Parathyroid adenoma (tissue), 2 donors: Measurements from ENCODE around the gene CPA2.

Experiments
- H2AFZ ChIP-seq: fragments of 300-600 bp; sonication (generic); one replicate; pipeline ENCODE4 v1.7.0; 2017; ENCODE audit warnings: antibody characterized with exemption, mild to moderate bottlenecking
- H3K27ac ChIP-seq: fragments of 300-600 bp; sonication (generic); one replicate; pipeline ENCODE4 v1.7.0; 2017
- H3K27me3 ChIP-seq: fragments of 300-600 bp; sonication (generic); one replicate; pipeline ENCODE4 v1.7.0; 2017; ENCODE audit warnings: low read length; ENCODE audit not compliant: control insufficient read depth, insufficient read depth
- H3K36me3 ChIP-seq: fragments of 300-600 bp; sonication (generic); one replicate; pipeline ENCODE4 v1.7.0; 2017; ENCODE audit warnings: low read length; ENCODE audit not compliant: control insufficient read depth, insufficient read depth
- H3K4me1 ChIP-seq: fragments of 300-600 bp; sonication (generic); one replicate; pipeline ENCODE4 v1.7.0; 2017; ENCODE audit warnings: control low read depth
- H3K4me2 ChIP-seq: fragments of 300-600 bp; sonication (generic); one replicate; pipeline ENCODE4 v1.7.0; 2017; ENCODE audit warnings: low read length
- H3K4me3 ChIP-seq: fragments of 300-600 bp; sonication (generic); one replicate; pipeline ENCODE4 v1.7.0; 2017; ENCODE audit warnings: low read depth, low read length
- H3K79me2 ChIP-seq: fragments of 300-600 bp; sonication (generic); one replicate; pipeline ENCODE4 v1.7.0; 2017; ENCODE audit warnings: control low read depth
- H3K9ac ChIP-seq: fragments of 300-600 bp; sonication (generic); one replicate; pipeline ENCODE4 v1.7.0; 2017; ENCODE audit warnings: mild to moderate bottlenecking
- H3K9me3 ChIP-seq: fragments of 300-600 bp; sonication (generic); one replicate; pipeline ENCODE4 v1.7.0; 2017; ENCODE audit warnings: low read length; ENCODE audit not compliant: control insufficient read depth
- TF ChIP-seq, protein P1 (sequence below): fragments of 300-600 bp; sonication (generic); IDR thresholded peaks from one replicate; pipeline ENCODE4 v1.7.0; 2017; ENCODE audit warnings: antibody characterized with exemption, mild to moderate bottlenecking
- donor health status: primary hyperparathyroidism.

CPA2 gene

DNA sequence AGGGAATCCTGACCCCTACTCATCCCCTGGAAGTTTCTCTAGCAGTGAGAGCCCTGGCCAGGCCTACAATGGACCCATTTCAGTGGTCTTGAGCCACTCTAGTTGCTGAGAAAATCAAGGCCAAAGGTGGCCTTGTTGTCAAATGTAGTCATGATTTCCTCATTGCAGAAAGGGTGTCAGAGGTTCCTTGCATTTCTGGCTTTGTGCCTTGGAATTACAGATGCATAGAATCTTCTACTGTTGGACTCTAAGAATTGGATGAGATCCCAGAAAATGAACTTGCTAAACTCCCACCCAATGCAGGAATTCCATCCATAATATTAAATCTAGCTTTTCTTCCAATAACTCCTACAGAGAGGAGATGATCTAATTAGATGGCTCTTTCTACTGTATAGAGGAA lies 12.2 kb downstream of the CPA2 start:
- H3K9ac ChIP-seq: no peak overlapping the region
- no peaks in the 10 kb centered on the region for H3K9me3 ChIP-seq
- TF ChIP-seq, protein P1, sequence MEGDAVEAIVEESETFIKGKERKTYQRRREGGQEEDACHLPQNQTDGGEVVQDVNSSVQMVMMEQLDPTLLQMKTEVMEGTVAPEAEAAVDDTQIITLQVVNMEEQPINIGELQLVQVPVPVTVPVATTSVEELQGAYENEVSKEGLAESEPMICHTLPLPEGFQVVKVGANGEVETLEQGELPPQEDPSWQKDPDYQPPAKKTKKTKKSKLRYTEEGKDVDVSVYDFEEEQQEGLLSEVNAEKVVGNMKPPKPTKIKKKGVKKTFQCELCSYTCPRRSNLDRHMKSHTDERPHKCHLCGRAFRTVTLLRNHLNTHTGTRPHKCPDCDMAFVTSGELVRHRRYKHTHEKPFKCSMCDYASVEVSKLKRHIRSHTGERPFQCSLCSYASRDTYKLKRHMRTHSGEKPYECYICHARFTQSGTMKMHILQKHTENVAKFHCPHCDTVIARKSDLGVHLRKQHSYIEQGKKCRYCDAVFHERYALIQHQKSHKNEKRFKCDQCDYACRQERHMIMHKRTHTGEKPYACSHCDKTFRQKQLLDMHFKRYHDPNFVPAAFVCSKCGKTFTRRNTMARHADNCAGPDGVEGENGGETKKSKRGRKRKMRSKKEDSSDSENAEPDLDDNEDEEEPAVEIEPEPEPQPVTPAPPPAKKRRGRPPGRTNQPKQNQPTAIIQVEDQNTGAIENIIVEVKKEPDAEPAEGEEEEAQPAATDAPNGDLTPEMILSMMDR: no peak
- H3K27ac ChIP-seq: no peak overlapping the region
- H2AFZ ChIP-seq: no peak overlapping the region
- H3K27me3 ChIP-seq: no peaks in the 10 kb centered on the region
- H3K79me2 ChIP-seq: no peaks in the 10 kb centered on the region
- H3K36me3 ChIP-seq: no peaks in the 10 kb centered on the region
- no peak overlapping the region for H3K4me2 ChIP-seq
- no peak overlapping the region for H3K4me3 ChIP-seq
- no peaks in the 10 kb centered on the region for H3K4me1 ChIP-seq

DNA sequence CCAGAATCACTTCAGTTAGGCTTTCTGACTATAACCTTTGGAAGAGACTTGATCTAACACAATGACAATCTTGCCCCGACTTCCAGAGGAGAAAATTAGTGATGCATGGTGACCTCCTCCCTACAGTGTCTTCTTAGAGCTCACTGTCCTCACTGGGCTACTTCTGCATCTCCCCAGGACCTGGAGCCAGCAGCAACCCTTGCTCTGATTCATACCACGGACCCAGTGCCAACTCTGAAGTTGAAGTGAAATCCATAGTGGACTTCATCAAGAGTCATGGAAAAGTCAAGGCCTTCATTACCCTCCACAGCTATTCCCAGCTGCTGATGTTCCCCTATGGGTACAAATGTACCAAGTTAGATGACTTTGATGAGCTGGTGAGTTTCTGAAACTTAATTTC lies 12.6 kb downstream of the CPA2 start:
- Histone ChIP-seq H3K4me1 (no peaks in the 10 kb centered on the region), H3K27ac (no peak overlapping the region), H3K4me2 (no peak overlapping the region), H3K9ac (no peak overlapping the region), H3K4me3 (no peak overlapping the region), H2AFZ (no peak overlapping the region), H3K27me3 (no peaks in the 10 kb centered on the region), H3K9me3 (no peaks in the 10 kb centered on the region), H3K36me3 (no peaks in the 10 kb centered on the region), H3K79me2 (no peaks in the 10 kb centered on the region)
- TF ChIP-seq, protein P1: no peak

DNA sequence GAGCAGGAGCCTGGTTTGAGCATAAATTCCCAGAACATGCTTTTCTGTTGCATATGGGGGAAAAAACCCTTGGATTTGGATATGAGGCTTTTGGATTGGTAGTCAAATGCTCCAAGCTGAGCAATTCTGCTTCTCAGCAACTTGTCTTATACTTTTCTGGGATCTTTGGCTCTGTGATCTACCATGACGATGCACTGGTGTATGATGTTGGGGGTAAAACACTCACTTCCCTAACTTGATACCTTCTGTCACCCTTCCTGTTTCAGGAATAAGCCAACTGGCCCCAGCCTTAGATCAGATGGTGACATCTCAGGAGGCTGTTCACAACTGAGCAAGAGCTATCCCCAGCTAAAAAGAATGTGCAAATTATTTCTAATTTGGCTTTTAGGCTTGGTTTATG lies 13.2 kb downstream of the CPA2 start:
- Histone ChIP-seq H2AFZ (no peak overlapping the region), H3K27ac (no peak overlapping the region), H3K36me3 (no peaks in the 10 kb centered on the region), H3K4me2 (no peak overlapping the region), H3K9me3 (no peaks in the 10 kb centered on the region), H3K4me1 (no peaks in the 10 kb centered on the region), H3K9ac (no peak overlapping the region), H3K27me3 (no peaks in the 10 kb centered on the region), H3K79me2 (no peaks in the 10 kb centered on the region), H3K4me3 (no peak overlapping the region)
- TF ChIP-seq, protein P1: no peak

DNA sequence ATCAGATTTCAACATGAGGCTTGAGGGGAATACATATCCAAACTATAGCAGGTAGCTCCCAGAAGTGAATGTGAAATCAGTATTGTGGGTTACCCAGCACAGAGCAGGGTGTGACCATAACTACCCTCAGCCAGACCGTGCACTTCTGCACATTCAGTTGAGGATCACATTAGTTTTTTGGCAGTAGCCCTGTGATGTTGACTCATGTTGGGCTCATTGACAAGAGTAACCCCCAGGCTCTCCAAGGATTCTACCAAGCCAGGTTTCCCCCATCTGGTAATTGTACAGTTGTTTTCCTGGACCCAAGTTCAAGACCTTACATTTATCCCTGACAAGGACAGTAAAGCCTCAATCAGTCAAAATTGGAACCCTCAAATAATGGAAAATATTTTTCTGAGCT lies 14.6 kb downstream of the CPA2 start:
- H3K4me3 ChIP-seq: no peak overlapping the region
- H3K9ac ChIP-seq: no peak overlapping the region
- H2AFZ ChIP-seq: no peak overlapping the region
- TF ChIP-seq, protein P1: no peak
- H3K27me3 ChIP-seq: no peaks in the 10 kb centered on the region
- H3K36me3 ChIP-seq: no peaks in the 10 kb centered on the region
- H3K9me3 ChIP-seq: no peaks in the 10 kb centered on the region
- no peaks in the 10 kb centered on the region for H3K79me2 ChIP-seq
- H3K4me1 ChIP-seq: no peaks in the 10 kb centered on the region
- H3K27ac ChIP-seq: no peak overlapping the region
- no peak overlapping the region for H3K4me2 ChIP-seq

DNA sequence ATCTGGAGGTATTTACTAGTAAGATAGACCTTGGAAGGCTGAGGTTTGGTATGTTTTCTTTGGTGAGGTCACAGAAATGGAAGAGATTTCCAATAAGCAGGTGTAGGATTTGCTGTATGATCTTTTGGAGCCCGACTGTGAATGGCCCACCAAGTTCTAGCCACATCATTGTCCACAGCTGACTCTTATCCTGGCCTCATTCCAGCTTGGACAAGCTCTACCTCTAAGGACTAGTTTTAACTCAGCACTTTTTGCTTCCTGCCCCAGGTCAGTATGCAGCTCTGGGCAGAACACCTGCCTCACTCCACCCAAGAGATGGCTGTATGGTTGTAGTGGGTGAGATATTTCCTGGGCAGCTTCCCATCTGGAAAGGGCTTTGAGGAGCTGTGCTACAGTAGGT lies 20.2 kb downstream of the CPA2 start:
- Histone ChIP-seq H3K9me3 (no peaks in the 10 kb centered on the region), H3K36me3 (no peaks in the 10 kb centered on the region), H3K79me2 (no peaks in the 10 kb centered on the region), H2AFZ (no peak overlapping the region), H3K4me2 (no peak overlapping the region), H3K9ac (no peak overlapping the region), H3K4me3 (no peak overlapping the region), H3K4me1 (no peaks in the 10 kb centered on the region), H3K27ac (no peak overlapping the region), H3K27me3 (no peaks in the 10 kb centered on the region)
- TF ChIP-seq, protein P1: no peak
